DOHH2 (cell line): Measurements from ENCODE around the gene RBCK1.

ENCODE experiments used
- CTCF ChIP-seq: fragments of 200-600 bp; sonication (generic); IDR thresholded peaks from one replicate; pipeline ENCODE4 v1.5.1; 2014; ENCODE audit warnings: antibody characterized with exemption, mild to moderate bottlenecking, low read depth, low read length; ENCODE audit not compliant: poor library complexity, severe bottlenecking
- EZH2phosphoT487 ChIP-seq: fragments of 200-600 bp; sonication (generic); IDR thresholded peaks from 2 replicates; pipeline ENCODE4 v1.6.1; 2017; ENCODE audit warnings: borderline replicate concordance, mild to moderate bottlenecking, antibody characterized with exemption, low read length, moderate library complexity, mixed read lengths

- TF ChIP-seq CTCF (no peak), EZH2phosphoT487 (no peak)
Measured at GRCh38 chr20:381581-382290, 26.4 kb upstream of the RBCK1 start.
